ENCODE results near the gene KAZN.

GRCh38 chr1:14625572-14625971 lies 27.1 kb downstream of the KAZN start:
- no peak for TF ChIP-seq POLR2AphosphoS5 (IDR thresholded peaks at IDR 0.05)
- TF ChIP-seq, protein P1, sequence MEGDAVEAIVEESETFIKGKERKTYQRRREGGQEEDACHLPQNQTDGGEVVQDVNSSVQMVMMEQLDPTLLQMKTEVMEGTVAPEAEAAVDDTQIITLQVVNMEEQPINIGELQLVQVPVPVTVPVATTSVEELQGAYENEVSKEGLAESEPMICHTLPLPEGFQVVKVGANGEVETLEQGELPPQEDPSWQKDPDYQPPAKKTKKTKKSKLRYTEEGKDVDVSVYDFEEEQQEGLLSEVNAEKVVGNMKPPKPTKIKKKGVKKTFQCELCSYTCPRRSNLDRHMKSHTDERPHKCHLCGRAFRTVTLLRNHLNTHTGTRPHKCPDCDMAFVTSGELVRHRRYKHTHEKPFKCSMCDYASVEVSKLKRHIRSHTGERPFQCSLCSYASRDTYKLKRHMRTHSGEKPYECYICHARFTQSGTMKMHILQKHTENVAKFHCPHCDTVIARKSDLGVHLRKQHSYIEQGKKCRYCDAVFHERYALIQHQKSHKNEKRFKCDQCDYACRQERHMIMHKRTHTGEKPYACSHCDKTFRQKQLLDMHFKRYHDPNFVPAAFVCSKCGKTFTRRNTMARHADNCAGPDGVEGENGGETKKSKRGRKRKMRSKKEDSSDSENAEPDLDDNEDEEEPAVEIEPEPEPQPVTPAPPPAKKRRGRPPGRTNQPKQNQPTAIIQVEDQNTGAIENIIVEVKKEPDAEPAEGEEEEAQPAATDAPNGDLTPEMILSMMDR (IDR thresholded peaks at IDR 0.05): no peak
- TF ChIP-seq POLR2A (IDR thresholded peaks at IDR 0.05): no peak
